Activated CD8-positive, alpha-beta memory T cell treated with anti-CD3 and anti-CD28 coated beads, Interleukin-2, amount 50 U/mL, for 48 hours (primary cell): ENCODE results near the gene CHST8.

Source experiments
- DNase-seq: peaks from one replicate; pipeline ENCODE4 v3.0.0-alpha.2; 2020

Gene CHST8

GRCh38 chr19:33773704-33774624 lies 152.2 kb downstream of the CHST8 start:
- DNase-seq = no peak

- no peak for DNase-seq
These were observed 153.0 kb downstream of the CHST8 start for GRCh38 chr19:33774751-33775150.

- no peak for DNase-seq
These were observed 154.2 kb downstream of the CHST8 start for GRCh38 chr19:33775731-33776487.

GRCh38 chr19:33777351-33777750 lies 155.6 kb downstream of the CHST8 start:
- no peak for DNase-seq

- no peak for DNase-seq
These were observed 156.0 kb downstream of the CHST8 start for GRCh38 chr19:33777753-33778088.

GRCh38 chr19:33778089-33778791 lies 156.5 kb downstream of the CHST8 start:
- DNase-seq = peak; percentile 98

GRCh38 chr19:33779849-33780248 lies 158.1 kb downstream of the CHST8 start:
- DNase-seq = no peak

- DNase-seq = no peak
These were observed 158.5 kb downstream of the CHST8 start for GRCh38 chr19:33780251-33780650.

- DNase-seq = no peak
These were observed 159.0 kb downstream of the CHST8 start for GRCh38 chr19:33780746-33781145.

GRCh38 chr19:33781415-33781935 lies 159.7 kb downstream of the CHST8 start:
- DNase-seq = no peak

- no peak for DNase-seq
These were observed 160.2 kb downstream of the CHST8 start for GRCh38 chr19:33781996-33782395.

- no peak for DNase-seq
These were observed 162.7 kb downstream of the CHST8 start for GRCh38 chr19:33784432-33784831.

- DNase-seq = no peak
These were observed 164.0 kb downstream of the CHST8 start for GRCh38 chr19:33785795-33786194.

GRCh38 chr19:33788676-33789075 lies 166.9 kb downstream of the CHST8 start:
- DNase-seq = no peak

GRCh38 chr19:33789344-33789743 lies 167.6 kb downstream of the CHST8 start:
- no peak for DNase-seq

- no peak for DNase-seq
These were observed 173.1 kb downstream of the CHST8 start for GRCh38 chr19:33794683-33795369.

GRCh38 chr19:33795370-33796163 lies 173.8 kb downstream of the CHST8 start:
- peak; percentile 89 for DNase-seq

GRCh38 chr19:33796164-33796875 lies 174.6 kb downstream of the CHST8 start, which contains the start of gene KCTD15:
Gene KCTD15 (plus strand): TSS chr19:33796870. CDS start chr19:33800455, 3,585 bp downstream.
- peak; percentile 78 for DNase-seq

- no peak for DNase-seq
These were observed 176.3 kb downstream of the CHST8 start for GRCh38 chr19:33797802-33798671.

GRCh38 chr19:33798681-33799111 lies 176.9 kb downstream of the CHST8 start:
- no peak for DNase-seq
